Activated CD4-positive, alpha-beta T cell treated with anti-CD3 and anti-CD28 coated beads, Interleukin-2, Interleukin-6, amounts not matched to agents 100 ng/mL and 50 ng/mL, durations not matched to agents 16 hours and 8 hours (primary cell): ENCODE results near the gene SLC26A9.
"Not testable (repeated sequence)": the region's sequence is repeated elsewhere in the genome, so short reads cannot be mapped to it uniquely, and the experiment has no call there.

Experiments
- DNase-seq: peaks from one replicate; pipeline ENCODE4 v3.0.0-alpha.2; 2020

Gene SLC26A9

DNA sequence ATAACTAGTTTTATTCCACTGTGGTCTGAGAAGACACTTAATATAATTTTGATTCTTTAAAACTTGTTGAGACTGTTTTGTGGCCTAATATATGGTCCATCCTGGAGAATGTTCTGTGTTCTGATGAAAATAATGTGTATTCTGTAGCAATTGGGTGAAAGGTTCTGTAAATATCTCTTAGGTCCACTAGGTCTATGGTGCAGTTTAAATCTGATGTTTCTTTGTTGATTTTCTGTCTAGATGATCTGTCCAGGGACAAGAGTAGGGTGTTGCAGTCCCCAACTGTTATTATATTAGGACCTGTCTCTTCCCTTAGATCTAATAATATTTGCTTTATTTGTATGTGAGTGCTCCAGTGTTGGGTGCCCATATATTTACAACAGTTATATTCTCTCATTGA is 59.5 kb downstream of the SLC26A9 start:
- DNase-seq = no peak

DNA sequence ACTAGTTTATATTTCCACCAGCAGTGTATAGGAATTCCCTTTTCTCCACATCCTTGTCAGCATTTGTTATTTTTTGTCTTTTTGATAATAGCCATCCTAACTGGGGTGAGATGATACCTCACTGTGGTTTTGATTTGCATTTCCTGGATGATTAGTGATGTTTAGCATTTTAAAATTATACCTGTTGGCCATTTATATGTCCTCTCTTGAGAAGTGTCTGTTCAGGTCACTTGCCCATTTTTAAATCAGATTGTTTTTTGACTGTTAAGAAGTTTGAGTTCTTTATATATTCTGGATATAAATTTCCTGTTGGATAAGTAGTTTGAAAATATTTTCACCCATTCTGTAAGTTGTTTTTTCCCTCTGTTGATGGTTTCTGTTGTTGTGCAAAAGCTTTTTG is 62.3 kb downstream of the SLC26A9 start:
- no peak for DNase-seq

DNA sequence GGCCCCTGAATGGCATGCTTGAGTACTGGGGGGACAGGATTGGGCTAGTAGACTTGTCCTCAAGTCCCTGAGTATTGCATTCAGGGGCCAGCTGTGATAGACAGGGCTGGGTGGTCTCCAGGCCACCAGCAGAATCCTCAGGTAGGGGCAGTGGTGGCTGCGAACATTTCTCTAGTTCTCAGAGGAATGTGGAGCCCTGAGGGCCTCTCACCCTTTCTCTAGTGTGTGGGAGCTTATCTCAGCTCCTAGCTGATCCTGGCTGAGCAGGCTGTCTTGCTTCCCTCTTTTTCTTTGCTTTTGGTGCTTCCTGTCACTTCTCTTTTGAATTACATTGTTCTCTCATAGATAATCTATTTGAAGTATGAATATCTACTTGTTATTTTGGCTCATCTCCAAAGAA is 63.3 kb downstream of the SLC26A9 start:
- DNase-seq = no peak

DNA sequence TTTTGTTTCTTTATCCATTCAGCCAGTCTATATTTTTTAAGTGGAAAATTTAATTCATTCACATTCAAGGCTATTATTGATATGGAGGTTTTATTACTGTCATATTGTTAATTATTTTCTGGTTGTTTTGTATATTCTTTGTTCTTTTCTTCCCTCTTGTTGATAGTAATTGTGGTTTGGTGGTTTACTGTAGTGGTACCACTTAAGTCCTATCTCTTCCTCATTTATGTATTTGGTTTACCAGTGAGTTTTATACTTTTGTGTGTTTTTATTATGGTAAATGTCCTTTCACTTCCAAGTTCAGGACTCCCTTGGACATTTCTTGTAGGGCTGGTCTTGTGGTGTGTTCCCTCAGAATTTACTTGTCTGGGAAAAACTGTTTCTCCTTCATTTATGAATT is 65.2 kb downstream of the SLC26A9 start:
- no peak for DNase-seq

DNA sequence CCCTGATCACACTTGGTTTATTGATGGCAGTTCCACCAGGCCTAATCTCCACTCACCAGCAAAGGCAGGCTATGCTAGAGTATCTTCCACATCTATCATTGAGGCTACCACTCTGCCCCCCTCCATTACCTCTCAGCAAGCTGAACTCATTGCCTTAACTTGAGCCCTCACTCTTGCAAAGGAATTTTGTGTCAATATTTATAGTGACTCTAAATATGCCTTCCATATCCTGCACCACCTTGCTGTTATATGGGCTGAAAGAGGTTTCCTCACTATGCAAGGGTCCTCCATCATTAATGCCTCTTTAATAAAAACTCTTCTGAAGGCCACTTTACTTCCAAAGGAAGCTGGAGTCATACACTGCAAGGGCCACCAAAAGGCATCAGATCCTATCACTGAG is 70.1 kb downstream of the SLC26A9 start:
- DNase-seq = not testable (repeated sequence)

DNA sequence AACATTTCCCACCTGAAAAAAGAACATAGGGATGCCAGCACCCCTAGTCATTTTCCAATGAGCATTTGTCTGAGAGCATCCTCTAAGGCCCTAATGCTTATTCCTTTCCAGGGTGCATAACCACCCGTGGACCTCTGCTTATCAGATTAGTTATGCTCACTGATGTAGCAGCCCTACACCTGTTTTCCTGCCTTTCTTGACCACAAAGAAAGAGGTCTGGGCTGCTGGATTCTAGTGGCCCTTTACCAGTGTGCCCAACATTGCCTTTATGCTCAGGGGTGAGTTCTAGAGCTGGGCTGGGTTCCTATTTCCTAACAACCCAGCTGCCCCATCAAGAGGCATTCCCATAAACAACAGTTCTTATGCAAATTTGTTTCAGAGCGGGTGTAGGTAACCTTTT is 73.0 kb downstream of the SLC26A9 start:
- no peak for DNase-seq
